ENCODE measurements around the gene ROCK2.

ROCK2 gene

DNA sequence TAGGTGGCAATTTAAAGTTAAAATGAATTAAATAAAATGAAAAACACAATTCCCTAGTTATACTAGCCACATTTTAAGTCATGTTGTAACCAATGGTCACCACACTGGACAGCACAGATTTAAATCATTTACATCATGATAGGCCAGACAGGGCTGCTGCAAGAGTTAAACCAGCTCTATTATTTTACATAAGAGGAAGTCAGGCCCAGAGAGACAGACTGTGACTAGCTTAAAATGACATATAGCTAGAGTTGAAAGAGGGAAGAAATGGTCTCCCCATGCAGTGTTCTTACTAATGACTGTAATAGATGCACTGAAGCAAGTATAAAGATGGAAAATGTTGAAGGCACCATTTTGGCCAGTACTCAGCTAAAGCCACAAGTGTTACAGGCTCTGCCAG is 119.5 kb downstream of the ROCK2 start:
- DNase-seq = no peak

DNA sequence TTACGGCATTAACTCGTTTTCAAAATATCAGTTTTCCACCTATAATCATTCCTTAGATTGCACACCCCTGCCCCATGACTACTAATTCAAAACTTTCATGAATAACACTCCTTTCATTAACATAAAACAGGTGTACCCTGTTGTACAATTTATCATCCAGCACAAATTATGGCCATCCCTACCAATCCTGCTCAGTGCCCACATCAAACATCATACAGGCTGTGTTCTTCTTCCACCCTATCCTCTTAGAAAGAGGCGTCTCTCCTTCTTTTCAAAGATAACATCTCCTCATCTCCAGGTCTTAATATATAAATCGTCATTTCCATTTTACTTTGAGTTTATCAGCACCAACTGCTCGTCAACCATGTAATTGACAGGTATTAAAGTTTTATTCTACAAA is 121.6 kb downstream of the ROCK2 start:
- DNase-seq = no peak

DNA sequence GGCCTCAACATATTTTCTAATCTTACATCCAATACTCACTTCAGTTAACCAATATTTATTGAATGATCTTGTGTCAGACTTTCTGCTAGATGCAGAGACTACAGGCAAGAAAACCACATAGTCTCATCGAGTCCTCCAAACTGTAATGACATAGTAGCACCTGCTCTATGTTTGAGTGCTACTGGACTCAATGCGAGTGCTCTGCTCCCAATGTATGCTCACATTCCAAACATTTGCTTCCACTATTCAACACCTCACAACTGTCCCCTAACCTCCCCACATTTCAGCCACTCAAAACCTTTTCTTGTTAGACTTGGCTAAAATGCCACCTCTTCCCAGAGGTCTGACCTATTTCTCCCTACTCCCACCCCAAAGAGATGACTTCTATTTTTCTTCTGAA is 124.0 kb downstream of the ROCK2 start:
- no peak for DNase-seq

DNA sequence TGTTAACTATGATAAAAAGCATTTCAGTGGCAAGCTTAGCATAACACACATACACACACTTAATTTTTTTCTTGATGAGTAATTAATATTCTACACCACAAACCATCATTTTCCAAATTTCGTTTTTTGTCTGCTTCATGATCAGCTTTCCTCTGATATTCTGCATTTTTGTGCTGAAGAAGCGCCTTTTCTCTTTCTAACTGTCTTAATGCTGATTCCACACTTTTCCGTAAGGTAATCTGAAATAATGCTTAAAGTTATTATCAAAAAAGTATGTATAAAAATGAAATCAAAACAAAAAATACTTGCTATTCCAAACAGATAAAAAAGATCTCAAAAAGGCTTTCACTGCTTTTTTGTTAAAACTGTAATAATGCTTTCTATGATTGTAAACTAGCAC is 129.0 kb downstream of the ROCK2 start:
- DNase-seq = no peak

DNA sequence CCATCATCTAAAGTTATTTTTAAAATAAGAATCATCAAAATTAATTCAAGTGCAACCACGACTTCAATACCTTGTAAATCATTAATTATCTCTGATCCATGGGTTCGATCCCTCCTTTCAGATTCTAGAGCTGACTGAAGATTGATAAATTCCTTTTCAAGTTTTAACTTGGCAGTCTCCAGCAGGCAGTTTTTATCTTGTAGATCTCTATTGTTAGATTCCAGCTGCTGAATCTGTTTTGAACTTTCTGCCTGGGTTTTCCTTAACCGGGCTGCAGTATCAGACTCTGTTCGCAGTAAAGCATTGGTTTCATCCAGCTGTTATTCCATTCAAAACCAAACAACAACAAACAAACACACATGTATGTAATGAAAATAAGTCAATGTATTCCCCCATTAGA is 129.7 kb downstream of the ROCK2 start:
- DNase-seq = no peak

DNA sequence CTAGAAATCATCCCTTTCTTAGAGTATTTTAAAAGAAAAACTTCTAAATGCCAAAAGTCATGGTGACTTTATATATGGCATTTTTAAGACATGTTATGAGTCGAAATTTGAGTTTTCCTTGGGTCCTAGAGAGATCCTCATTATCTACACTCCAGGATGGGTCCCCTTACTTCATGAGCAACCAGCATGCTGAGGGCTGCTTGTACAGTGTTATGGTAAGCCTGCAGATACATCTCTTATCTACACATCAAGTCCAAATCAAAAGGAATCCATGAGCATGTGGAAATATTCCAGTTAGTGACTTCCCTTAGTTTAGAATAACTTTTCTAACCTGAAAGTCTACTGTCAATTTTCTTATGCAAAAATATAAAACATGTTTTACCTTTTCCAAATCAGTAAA is 130.5 kb downstream of the ROCK2 start:
- no peak for DNase-seq

DNA sequence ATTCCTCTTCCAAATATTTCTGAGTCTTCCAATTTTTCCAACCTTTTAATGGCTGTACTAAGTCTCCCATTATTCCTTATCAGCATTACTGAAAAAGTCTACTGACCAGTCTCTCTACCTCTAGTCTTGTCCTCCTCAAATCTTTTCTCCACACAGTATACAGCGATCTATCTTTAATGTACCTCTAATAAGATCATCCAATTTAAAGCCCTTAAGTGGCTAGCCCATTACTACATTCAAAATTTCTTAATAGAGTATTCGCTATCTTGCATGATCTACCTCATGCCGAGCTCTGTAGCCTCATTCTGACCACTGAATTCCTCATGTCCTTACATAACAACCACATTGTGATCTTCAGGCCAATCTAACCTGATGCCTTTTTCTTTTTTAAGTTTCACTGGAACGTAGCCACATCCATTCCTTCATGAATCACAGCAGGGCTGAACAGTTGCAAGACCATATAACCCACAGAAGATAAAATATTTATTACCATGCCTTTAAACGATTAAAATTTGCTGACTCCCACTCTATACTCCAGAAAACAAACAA is 131.3 kb downstream of the ROCK2 start:
- DNase-seq = no peak

DNA sequence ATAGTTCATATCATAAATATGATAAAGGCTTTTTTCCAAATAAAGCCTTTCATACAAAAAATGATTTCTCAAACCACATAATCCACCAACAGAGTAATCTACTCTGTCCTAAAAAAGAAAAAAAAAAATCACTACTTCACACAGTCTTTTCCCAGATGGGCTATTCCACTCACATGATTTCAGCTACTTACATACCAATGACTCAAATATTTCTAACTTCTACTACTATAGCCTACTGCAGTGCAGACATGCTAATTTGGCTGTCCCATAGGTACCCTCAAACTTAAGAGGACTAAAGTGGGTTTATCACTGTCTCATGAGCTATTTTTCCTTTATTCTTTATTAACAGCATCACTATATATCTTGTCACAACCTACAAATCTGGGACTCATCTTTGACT is 131.8 kb downstream of the ROCK2 start:
- DNase-seq = no peak

DNA sequence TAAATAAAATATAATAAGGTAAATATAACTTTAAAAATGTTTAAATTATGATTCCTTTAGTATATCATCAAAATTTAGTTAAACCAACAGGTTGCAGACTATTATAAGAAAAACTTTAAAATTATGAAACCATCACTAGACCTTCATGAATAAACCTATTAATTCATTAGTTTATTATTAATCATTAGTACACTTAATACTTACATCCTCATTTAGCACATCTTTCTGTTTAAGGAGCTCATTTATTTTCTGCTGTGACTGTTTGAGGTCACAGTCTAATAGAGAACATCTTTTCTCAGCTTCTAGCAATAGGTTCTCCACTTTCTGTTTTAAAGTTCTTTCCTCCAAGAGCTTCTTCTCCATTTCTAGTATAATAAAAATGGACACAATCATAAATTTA is 136.4 kb downstream of the ROCK2 start:
- no peak for DNase-seq

DNA sequence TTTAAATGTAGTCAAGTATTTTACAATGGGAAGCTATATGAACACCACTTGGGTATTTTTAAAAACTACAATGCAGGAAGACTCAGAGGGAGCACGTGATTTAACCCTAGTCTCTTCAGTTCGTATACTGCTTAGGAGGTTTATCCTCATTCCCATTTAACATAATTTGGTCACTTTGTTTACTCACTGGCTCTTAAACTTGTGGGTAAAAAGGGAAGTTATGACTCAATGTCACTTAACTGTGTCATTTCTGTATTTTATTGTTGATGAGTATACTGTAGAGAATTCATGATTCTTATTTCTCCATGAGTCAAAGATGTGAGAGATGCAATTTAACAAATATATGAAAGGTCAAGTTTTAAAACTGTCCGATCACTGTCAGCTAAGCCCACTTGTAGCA is 141.0 kb downstream of the ROCK2 start:
- DNase-seq = no peak

DNA sequence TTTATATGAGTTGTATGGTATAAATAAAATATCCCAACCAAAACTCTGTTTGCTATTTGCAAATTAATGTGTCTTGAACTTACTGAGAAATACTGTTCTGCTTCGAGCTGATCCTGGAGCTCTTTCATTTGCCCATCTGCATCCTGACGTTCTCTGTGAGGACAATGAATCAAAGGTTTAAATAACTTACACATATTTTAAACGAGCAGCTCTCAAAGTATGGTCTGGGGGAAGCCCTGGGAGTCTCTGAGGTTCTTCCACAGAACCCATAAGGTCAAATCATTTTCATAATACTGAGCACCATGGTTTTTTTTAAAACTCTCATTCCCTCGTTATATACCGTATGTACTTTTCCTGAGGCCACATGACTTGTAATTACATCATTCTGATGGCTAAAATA is 142.5 kb downstream of the ROCK2 start:
- no peak for DNase-seq

DNA sequence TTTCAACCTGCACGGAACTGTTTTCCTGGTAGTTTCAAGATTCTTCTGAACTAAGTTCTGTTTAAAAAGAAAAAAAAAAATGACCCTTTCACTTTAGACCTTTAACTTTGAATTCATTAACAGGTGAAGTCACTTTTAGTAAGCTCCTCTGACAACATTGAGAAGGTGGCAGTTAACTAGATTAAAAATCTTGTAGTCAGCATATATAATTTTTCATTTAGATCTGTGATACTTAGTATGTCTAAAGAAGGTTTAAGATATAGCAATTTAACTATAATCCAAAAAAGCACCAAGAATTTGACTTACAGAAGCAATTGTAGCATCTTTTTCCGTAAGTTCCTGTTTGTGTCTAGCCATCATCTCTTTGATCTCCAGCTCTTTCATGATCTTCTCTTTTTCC is 143.8 kb downstream of the ROCK2 start:
- DNase-seq = no peak

DNA sequence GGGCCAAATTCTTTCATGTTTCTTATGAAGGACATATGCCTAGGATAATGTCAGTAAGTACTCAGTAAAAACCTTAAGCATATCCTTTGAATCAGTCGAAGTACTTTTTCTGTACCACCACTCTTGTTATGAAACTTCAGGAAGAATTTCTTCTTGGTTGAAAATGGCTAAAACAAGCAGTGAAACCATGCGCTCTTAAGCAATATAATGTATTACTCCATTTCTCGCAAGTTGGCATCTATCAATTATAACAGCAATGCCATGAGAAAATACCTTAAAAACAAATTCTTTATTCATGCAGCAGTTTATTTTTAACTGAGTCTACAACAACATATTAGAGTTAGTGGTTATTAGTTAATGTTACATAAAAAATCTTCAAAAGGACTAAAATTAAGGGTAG is 148.2 kb downstream of the ROCK2 start:
- no peak for DNase-seq

DNA sequence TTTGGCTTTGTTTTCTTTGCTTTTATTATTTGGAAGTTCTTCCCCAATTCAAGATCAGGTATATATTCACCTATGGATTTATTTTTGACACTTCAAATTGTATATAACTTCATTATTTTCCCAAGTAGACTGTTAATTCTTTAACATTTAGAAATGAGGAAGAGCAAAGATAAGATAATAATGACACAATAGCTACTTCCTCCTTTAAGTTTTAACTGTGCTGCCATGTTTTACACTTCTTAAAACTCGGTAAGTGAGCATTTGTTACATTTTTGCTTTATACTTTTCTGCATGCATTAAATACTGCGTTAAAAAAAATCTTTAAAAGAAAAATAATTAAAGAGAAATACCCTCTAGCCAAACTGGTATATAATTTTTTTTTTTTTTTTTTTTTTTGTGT is 156.7 kb downstream of the ROCK2 start:
- no peak for DNase-seq

DNA sequence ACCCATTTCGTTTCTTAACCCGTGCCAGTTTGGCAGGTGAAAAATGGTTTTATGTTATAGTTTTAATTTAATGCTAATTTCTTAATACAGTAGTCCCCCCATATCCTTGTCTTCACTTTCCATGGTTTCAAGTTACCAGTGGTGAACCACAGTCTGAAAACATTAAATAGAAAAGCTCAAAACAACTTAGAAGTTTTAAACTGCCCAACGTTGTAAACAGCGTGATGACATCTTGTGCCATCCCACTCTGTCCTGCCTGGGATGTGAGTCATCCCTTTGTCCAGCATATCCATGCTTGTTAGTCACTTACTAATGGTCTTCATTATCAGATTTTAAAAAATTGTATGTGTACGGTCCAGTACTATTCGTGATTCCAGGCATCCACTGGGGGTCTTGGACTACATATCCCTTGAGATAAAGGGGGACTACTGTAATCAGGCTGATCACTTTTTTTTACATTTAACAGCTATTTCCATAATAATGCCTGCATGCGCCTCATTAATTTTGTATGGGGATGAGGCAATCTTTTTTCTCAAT is 157.3 kb downstream of the ROCK2 start:
- DNase-seq = no peak

DNA sequence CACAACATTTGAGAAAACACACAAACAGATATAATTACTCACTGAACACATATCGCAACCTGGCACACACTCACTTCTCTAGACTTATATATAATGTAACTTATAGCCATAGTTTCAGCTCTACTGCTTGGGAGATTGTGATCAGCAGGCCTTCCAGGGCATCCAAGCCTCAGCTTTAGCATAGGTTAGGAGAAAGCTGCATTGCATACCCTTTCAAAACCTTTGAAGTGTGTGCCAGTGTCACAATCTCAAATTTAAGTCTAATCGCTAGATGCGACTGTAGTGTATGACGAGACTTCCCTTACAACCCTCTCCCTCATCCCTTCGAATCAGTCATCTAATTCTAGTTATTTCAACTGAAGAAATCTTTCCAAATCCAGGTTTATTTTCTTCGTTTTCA is 158.3 kb downstream of the ROCK2 start:
- DNase-seq = no peak

DNA sequence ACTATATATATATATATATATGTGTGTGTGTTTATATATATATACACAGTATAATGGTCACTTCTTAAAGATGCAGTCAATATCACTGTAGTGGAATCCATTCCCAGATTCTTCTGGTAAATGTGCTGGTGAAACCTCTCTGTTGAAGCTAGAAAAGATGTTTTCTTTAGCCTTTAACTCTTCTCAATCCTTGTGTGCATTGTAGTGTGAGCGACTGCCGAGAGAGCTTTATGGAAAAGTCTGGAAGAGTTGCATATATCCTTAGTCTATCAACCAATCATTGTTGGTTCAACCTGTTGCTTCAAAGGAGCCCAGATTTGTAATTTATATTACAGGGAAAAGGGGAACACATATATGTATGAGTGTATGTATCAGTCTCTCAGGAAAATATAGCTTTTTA is 161.5 kb downstream of the ROCK2 start:
- no peak for DNase-seq

DNA sequence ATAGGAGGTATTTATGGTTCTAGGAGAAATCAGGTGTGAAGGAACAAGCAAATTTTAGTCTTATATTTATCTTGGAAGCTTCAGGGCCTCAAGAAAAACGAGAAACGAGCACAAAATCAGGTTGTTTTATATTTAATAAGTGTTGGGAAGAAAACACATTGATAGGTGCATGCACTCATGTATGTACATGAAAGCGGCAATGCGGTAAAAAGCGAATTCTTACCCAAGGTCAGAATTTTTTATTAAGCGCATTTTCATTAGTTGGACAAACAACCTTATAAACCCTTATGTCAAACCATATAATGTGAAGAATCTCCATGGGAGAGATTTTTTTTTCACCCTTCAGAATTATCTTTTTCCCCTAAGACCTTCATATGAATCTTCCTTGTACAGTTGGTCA is 163.8 kb downstream of the ROCK2 start:
- no peak for DNase-seq

DNA sequence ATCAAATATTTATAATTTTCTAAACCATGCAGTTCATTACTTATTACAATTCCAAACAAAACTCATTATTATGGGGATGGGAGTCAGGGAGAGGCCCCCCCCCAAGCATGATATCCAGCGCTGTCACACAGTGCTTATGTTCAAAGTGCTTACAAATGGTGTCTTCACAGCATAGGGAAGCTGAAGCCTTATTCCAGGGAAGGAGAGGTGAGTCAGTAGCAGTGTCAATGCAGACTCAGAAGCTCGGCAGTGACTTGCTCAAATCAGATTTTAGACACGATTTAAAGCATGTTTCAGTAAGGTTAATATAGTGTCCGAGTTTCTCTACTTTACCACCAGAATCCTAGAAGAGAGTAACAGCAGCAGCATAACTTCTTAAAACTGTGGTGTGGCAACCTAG is 164.5 kb downstream of the ROCK2 start:
- DNase-seq = no peak

DNA sequence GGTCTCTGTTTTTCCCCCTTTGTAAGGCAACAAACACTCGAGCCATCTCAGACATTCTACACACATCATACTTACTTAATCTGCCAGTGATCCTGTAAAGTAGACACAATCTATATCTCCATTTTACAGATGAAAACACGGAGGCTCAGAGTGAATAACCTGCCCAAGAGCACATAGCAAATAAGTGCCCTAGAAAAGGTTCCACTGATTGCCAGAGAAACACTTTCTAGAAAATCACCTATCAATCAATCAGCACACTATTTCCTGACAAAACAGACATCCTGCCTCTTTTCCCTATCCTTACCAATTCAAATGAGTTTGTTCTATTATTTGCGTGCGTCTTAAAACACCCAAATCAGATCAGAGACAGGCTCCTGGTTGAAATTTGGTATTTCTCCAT is 165.2 kb downstream of the ROCK2 start:
- no peak for DNase-seq

DNA sequence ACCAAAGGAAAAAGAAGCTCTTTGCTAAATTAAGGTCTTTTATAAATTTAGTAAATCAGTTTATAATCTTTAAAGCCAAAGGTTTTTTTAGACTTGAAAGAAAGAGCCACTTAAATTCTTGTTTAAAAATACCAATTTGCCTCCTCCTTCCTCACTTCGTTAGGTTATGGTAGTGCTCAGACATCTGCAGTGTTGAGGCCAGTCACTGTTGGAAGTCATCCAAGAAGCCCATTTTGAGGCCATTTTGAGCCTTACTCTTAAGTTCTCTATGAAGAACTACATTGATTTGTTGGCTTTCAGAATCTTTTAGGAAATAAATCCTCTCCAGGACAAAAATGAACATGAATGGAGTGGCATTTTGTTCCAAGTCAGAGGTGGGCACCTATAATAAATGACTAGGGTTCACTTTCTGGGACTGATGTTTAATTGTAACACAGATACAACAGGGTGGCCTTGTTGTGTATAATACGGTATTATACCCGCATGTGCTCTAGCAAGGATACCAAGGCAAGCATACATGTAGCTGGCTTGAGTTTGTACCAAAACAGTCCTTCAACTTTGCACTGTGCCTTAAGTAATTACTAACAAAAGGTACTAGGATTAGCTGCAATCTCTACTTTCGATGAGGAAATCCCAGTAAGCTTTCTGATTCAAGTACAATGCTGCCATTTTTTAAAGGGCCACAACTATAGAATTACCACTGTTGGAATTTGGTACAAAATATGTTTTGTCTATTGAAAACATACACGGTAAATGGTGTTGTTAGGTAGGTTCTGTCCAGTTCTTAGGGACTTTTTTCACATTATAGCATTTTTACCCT is 166.4 kb downstream of the ROCK2 start:
- DNase-seq = no peak

DNA sequence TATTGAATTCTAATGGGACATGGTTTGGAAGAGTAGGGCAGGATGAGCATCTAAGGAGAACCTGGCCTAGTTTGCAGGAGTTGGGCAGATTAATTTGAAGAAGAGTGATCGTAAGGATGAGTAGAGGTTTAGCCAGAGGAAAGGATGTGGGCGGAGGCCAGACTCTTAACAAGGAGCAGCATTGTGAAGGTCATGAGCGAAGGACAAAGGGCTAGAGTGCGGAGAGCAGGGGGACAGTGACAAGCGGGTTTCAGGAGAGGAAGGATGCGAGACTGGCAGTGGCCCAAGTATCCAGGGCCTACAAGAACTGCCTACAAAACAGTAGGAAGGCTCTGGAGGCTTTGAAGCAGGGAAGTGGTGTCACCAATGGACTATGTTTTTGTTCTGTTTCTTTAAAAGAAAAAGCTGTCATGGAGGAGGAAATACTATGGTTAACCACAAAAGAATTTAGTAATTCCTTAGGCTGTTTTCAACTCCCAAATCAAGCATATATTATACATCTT is 169.1 kb downstream of the ROCK2 start:
- no peak for DNase-seq

DNA sequence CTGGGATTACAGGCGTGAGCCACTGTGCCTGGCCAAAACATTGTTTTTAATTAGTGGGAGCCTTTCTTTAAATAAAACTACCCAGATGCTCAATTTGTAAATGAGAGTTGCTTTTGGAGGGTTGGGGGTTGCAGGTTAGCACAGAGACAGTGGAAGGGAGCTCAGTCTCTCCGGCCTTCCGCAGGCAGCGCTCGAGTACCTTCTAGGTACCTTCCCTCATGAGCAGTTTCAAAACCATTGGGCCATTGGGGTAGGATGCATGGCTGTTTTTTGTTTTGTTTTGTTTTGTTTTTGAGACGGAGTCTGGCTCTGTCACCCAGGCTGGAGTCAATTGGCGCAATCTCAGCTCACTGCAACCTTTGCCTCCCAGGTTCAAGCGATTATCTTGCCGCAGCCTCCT is 170.2 kb downstream of the ROCK2 start:
- no peak for DNase-seq

DNA sequence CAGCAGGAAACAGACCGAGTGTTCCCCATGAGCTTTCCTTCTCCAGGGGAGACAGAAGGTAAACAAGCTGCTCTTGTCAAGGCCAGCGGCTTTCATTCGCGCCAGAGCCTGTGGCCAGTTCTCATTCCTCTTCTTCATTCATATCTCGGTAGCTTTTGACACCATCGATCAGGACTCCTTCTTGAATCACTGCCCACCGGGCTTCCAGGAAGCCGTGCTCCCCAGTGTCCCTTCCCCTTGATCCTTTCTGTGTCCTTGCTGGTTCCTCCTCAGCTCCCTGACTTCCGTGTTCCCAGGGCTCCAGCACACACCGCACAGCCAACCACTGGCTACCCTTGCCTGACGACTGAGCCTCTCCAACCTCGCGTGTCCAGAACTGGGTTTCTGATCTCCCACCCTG is 175.1 kb downstream of the ROCK2 start:
- no peak for DNase-seq

DNA sequence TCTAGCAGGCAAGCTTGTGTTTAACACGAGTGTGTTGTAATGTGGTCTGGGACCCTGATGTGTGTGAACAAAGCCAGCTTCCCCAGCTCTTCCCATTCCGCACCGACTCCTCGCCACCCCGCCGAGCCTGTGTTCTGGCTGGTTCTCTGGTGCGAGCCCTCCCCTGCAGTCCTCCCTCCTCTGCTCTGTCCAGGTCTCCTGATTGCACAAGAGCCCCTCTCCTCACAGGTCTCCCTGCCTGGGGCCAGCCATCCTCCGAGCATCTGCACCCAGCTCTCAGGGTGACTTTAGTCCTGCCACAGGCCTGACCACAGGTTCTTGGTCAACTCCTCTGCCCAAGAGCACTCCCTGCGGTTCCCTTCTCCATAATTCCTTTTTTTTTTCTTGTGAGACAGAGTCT is 175.9 kb downstream of the ROCK2 start:
- DNase-seq = no peak

Data from activated T-cell treated with anti-CD3 and anti-CD28 coated beads for 4 hours (primary cell).